HL-60 (cell line): ENCODE measurements around the gene GTF3C6.
A peak's percentile ranks its signal among the peaks of the same experiment; 100 is the strongest.

Experiments
- DNase-seq, 2 experiments: peaks; one replicate each; pipeline ENCODE4 v3.0.0-alpha.2; 2010 to 2020; ENCODE audit warnings: low read depth in 1 of 2, low spot score in 1 of 2
- H3K27ac ChIP-seq: fragments of 250-450 bp; sonication (Bioruptor Pico); replicated peaks from 2 replicates; pipeline ENCODE4 v1.5.1; 2020; ENCODE audit warnings: mild to moderate bottlenecking, moderate library complexity
- H3K27me3 ChIP-seq: fragments of 250-450 bp; sonication (Bioruptor Pico); 2 replicates; pipeline ENCODE4 v1.5.1; 2021; ENCODE audit warnings: mild to moderate bottlenecking, moderate library complexity; ENCODE audit not compliant: insufficient read depth, poor library complexity, severe bottlenecking
- H3K4me3 ChIP-seq: replicated peaks from 2 replicates; pipeline ENCODE4 v1.5.1; 2011; ENCODE audit warnings: mild to moderate bottlenecking, control low read depth, low read length; ENCODE audit not compliant: insufficient read depth
- CTCF ChIP-seq: IDR thresholded peaks from one replicate; pipeline ENCODE4 v1.5.1; 2011; ENCODE audit warnings: low read length, control low read depth, inconsistent platforms; ENCODE audit not compliant: insufficient read depth
- GABPA ChIP-seq: IDR thresholded peaks from 2 replicates; pipeline ENCODE4 v1.6.1; 2012; ENCODE audit warnings: low read depth
- POLR2AphosphoS5 ChIP-seq: IDR thresholded peaks from 2 replicates; pipeline ENCODE4 v1.6.1; 2012; ENCODE audit warnings: low read depth
- SPI1 ChIP-seq: IDR thresholded peaks from 2 replicates; pipeline ENCODE4 v1.6.1; 2012; ENCODE audit warnings: low read depth, mild to moderate bottlenecking, borderline replicate concordance
- TF ChIP-seq, protein P1 (sequence below): IDR thresholded peaks from 2 replicates; pipeline ENCODE4 v1.6.1; 2012; ENCODE audit warnings: low read depth; ENCODE audit not compliant: insufficient replicate concordance

The GTF3C6 gene

DNA sequence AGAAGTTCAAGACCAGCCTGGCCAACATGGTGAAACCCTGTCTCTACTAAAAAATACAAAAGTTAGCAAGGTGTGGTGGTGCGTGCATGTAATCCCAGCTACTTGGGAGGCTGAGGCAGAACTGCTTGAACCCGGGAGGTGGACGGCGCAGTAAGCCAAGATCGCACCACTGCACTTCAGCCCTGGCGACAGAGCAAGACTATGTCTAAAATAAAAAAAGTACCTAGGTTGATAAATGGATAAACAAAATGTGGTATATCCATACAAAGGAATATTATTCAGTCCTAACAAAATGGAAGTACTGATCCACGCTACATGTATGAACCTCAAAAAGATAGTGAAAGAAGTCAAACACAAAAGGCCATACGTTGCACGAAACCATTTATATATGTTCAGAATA, 22.1 kb downstream of the GTF3C6 start:
- DNase-seq, result no peak
- Histone ChIP-seq H3K27me3 (no peaks in the 10 kb centered on the region), H3K4me3 (peak overlapping the region; percentile 98), H3K27ac (no peak overlapping the region)
- TF ChIP-seq GABPA (no peak), SPI1 (no peak), CTCF (no peak), POLR2AphosphoS5 (no peak)
- TF ChIP-seq, protein P1, sequence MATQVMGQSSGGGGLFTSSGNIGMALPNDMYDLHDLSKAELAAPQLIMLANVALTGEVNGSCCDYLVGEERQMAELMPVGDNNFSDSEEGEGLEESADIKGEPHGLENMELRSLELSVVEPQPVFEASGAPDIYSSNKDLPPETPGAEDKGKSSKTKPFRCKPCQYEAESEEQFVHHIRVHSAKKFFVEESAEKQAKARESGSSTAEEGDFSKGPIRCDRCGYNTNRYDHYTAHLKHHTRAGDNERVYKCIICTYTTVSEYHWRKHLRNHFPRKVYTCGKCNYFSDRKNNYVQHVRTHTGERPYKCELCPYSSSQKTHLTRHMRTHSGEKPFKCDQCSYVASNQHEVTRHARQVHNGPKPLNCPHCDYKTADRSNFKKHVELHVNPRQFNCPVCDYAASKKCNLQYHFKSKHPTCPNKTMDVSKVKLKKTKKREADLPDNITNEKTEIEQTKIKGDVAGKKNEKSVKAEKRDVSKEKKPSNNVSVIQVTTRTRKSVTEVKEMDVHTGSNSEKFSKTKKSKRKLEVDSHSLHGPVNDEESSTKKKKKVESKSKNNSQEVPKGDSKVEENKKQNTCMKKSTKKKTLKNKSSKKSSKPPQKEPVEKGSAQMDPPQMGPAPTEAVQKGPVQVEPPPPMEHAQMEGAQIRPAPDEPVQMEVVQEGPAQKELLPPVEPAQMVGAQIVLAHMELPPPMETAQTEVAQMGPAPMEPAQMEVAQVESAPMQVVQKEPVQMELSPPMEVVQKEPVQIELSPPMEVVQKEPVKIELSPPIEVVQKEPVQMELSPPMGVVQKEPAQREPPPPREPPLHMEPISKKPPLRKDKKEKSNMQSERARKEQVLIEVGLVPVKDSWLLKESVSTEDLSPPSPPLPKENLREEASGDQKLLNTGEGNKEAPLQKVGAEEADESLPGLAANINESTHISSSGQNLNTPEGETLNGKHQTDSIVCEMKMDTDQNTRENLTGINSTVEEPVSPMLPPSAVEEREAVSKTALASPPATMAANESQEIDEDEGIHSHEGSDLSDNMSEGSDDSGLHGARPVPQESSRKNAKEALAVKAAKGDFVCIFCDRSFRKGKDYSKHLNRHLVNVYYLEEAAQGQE, result no peak

GRCh38 chr6:110981202-110981600, 22.7 kb downstream of the GTF3C6 start:
- peak overlapping the region; percentile 98 for H3K27ac ChIP-seq
- peak overlapping the region; percentile 98 for H3K4me3 ChIP-seq
- no peaks in the 10 kb centered on the region for H3K27me3 ChIP-seq
- no peak for DNase-seq
- no peak for TF ChIP-seq POLR2AphosphoS5
- TF ChIP-seq SPI1, result no peak
- no peak for TF ChIP-seq CTCF
- TF ChIP-seq, protein P1, result no peak
- TF ChIP-seq GABPA, result no peak

DNA sequence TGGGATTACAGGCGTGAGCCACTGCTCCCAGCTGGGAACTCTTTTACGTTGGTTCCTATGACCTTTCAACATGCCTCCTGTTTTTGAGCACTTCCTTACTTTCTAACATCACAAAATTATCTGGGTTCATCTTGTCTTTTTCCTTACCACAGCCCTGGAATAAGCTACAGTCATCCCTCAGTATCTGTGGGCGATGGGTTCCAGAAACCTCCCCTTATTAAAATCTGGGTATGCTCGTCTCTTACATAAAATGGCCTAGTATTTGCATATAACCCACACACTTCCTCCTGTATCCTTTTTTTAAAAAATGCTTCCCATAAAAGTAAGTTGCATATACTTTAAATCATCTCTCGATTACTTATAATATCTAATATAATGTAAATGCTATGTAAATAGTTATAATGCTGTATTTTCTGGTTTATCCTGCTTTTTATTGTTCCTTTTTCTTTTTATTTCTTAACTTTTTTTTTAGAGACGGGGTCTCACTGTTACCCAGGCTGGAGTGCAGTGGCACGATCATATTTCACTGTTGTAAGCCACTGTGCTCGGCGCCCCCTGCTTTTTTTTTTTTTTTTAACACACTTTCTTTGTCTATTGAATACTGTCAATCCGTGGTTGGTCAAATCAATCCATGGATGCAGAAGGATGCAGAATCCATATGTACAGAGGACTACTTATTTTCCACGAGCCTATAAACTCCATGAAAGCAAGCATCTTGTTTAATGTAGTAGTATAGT, 32.5 kb downstream of the GTF3C6 start:
- TF ChIP-seq CTCF (no peak), POLR2AphosphoS5 (no peak), SPI1 (no peak), GABPA (no peak)
- TF ChIP-seq, protein P1, result no peak
- Histone ChIP-seq H3K27me3 (no peaks in the 10 kb centered on the region), H3K4me3 (no peak overlapping the region), H3K27ac (no peak overlapping the region)
- DNase-seq, result no peak
